SU-DHL-6 (cell line): ENCODE measurements around the gene DPP6.

Experiments
- H2AFZ ChIP-seq: fragments of 200-600 bp; sonication (generic); 2 replicates; pipeline ENCODE4 v1.6.1; 2014; ENCODE audit warnings: low read depth, mild to moderate bottlenecking, moderate library complexity, mixed read lengths, antibody characterized with exemption, low read length; ENCODE audit not compliant: severe bottlenecking
- H3F3A ChIP-seq: fragments of 200-600 bp; shearing (Covaris generic); 2 replicates; pipeline ENCODE4 v1.6.0; 2016; ENCODE audit warnings: antibody characterized with exemption, mild to moderate bottlenecking; ENCODE audit not compliant: insufficient read depth
- H3K27ac ChIP-seq: fragments of 200-600 bp; sonication (generic); 2 replicates; pipeline ENCODE4 v1.5.1; 2016; ENCODE audit warnings: low read depth, mild to moderate bottlenecking, low read length, moderate library complexity, mixed read lengths
- H3K27me3 ChIP-seq: fragments of 200-600 bp; sonication (generic), shearing (Covaris generic); 2 replicates; pipeline ENCODE4 v1.6.0; 2014; ENCODE audit warnings: mild to moderate bottlenecking, low read length
- H3K36me3 ChIP-seq: fragments of 200-600 bp; sonication (generic); 2 replicates; pipeline ENCODE4 v1.6.1; 2014; ENCODE audit warnings: mild to moderate bottlenecking, low read length, mixed read lengths
- H3K4me2 ChIP-seq: fragments of 300-600, 200-600 bp; shearing (Covaris generic), sonication (generic); 2 replicates; pipeline ENCODE4 v1.6.0; 2014; ENCODE audit warnings: low read length, low read depth, mild to moderate bottlenecking; ENCODE audit not compliant: poor library complexity, severe bottlenecking
- H3K4me3 ChIP-seq: fragments of 200-600 bp; sonication (generic); 2 replicates; pipeline ENCODE4 v1.5.1; 2014; ENCODE audit warnings: antibody characterized with exemption, low read length, mild to moderate bottlenecking, mixed read lengths; ENCODE audit not compliant: insufficient read depth, poor library complexity, severe bottlenecking
- H3K79me2 ChIP-seq: fragments of 200-600 bp; sonication (generic); 2 replicates; pipeline ENCODE4 v1.6.1; 2014; ENCODE audit warnings: mild to moderate bottlenecking, low read length, moderate library complexity; ENCODE audit not compliant: insufficient read depth
- H3K9ac ChIP-seq: fragments of 200-600 bp; sonication (generic); 2 replicates; pipeline ENCODE4 v1.7.0; 2014; ENCODE audit warnings: mild to moderate bottlenecking, low read length
- H3K9me2 ChIP-seq: fragments of 200-600 bp; sonication (generic); replicated peaks from 2 replicates; pipeline ENCODE4 v1.6.1; 2014; ENCODE audit warnings: low read length; ENCODE audit not compliant: insufficient read depth
- H3K9me3 ChIP-seq: fragments of 200-600 bp; sonication (generic); 2 replicates; pipeline ENCODE4 v1.6.1; 2014; ENCODE audit warnings: low read length, mixed read lengths; ENCODE audit not compliant: insufficient read depth
- H4K20me1 ChIP-seq: fragments of 200-600 bp; sonication (generic); 2 replicates; pipeline ENCODE4 v1.6.1; 2014; ENCODE audit warnings: low read depth, mild to moderate bottlenecking, antibody characterized with exemption, low read length, moderate library complexity, mixed read lengths
- EZH2phosphoT487 ChIP-seq: fragments of 200-600 bp; sonication (generic), shearing (Covaris generic); conservative IDR thresholded peaks from 2 replicates; pipeline ENCODE4 v1.6.1; 2018; ENCODE audit warnings: mild to moderate bottlenecking, antibody characterized with exemption, low read length, moderate library complexity, mixed read lengths
- TF ChIP-seq, protein P1 (sequence below): fragments of 200-600 bp; sonication (generic); IDR thresholded peaks from one replicate; pipeline ENCODE4 v1.5.1; 2017; ENCODE audit warnings: antibody characterized with exemption, mild to moderate bottlenecking, low read length, moderate library complexity; ENCODE audit not compliant: insufficient read depth, poor library complexity, severe bottlenecking

The DPP6 gene

DNA sequence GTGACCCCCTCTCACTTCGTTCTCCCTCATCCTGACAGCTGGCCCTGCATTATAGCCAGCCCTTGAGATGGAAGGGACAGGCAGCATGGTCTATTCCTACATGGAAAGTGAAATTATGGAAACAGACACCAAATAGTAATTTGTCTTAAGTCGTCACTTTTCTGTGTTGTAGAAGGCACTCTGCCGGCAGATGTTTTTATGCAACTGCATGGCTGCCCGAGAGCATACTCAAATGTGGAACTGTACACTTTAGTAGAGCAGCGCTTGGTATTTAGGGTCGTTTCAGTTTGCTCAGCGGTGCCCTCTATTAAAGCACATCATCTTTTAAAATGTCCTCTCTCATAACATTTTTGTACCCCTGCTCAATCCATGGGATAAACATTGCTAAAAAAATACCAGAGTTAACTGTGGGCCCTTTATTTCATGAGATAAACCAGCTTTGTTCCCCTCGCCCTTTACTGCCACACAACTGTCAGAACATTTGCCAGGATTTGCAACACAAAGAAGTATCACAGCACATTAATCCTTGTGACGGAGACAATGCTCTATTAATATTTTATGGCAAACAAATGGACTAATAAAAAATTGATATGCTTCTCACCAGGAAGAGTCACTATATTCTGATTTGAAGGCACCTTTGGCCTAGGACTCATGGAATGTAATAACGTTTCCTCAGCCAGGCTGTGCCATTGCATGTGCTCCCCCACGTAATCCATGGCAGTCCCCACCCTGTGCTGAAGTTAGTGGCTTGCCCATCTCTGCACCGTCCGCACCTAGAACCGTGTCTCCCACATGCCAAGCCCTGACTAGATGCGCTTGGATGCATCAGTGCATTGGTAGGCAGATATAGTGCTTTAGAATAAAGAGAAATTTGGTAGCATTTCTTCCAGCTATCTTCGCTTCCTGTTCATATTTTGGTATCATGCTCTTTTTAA is 729.4 kb downstream of the DPP6 start:
- no peak overlapping the region for H2AFZ ChIP-seq
- H4K20me1 ChIP-seq, result no peaks in the 10 kb centered on the region

GRCh38 chr7:154783281-154783909 is 731.2 kb downstream of the DPP6 start:
- Histone ChIP-seq H3K9me3 (no peaks in the 10 kb centered on the region), H3K4me3 (no peak overlapping the region), H4K20me1 (no peaks in the 10 kb centered on the region), H2AFZ (no peak overlapping the region), H3K36me3 (no peaks in the 10 kb centered on the region), H3K79me2 (no peaks in the 10 kb centered on the region), H3K27ac (no peak overlapping the region), H3F3A (no peaks in the 10 kb centered on the region), H3K27me3 (no peaks in the 10 kb centered on the region), H3K9ac (no peak overlapping the region), H3K9me2 (no peaks in the 10 kb centered on the region), H3K4me2 (no peak overlapping the region)
- TF ChIP-seq EZH2phosphoT487, result no peak
- TF ChIP-seq, protein P1, sequence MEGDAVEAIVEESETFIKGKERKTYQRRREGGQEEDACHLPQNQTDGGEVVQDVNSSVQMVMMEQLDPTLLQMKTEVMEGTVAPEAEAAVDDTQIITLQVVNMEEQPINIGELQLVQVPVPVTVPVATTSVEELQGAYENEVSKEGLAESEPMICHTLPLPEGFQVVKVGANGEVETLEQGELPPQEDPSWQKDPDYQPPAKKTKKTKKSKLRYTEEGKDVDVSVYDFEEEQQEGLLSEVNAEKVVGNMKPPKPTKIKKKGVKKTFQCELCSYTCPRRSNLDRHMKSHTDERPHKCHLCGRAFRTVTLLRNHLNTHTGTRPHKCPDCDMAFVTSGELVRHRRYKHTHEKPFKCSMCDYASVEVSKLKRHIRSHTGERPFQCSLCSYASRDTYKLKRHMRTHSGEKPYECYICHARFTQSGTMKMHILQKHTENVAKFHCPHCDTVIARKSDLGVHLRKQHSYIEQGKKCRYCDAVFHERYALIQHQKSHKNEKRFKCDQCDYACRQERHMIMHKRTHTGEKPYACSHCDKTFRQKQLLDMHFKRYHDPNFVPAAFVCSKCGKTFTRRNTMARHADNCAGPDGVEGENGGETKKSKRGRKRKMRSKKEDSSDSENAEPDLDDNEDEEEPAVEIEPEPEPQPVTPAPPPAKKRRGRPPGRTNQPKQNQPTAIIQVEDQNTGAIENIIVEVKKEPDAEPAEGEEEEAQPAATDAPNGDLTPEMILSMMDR, result no peak

More for the DNA sequence above, 729.4 kb downstream of the DPP6 start:
- Histone ChIP-seq H3K36me3 (no peaks in the 10 kb centered on the region), H3K4me3 (no peak overlapping the region), H3F3A (no peaks in the 10 kb centered on the region), H3K9me3 (no peaks in the 10 kb centered on the region), H3K27me3 (no peaks in the 10 kb centered on the region), H3K9ac (no peak overlapping the region), H3K9me2 (no peaks in the 10 kb centered on the region), H3K27ac (no peak overlapping the region), H3K79me2 (no peaks in the 10 kb centered on the region), H3K4me2 (no peak overlapping the region)
- no peak for TF ChIP-seq EZH2phosphoT487
- TF ChIP-seq, protein P1, result no peak

DNA sequence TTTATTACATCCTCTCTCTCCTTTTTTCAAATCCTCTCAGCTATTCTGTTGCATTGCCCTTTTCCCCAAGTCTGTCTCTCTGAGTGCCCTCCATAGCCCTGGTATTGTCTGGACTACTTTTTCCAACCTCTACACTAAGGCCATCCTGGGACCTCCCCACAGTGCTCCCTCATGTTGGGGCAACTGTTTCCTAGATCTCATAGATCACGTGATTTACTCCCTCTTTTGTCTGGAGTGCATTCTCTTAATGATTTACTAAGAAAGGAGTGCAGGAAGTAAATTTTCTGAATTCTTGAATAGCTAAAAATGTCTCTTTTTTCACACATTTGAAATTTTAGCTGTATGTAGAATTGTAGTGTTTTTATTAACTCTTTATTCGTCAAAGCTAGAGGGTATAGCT is 733.7 kb downstream of the DPP6 start:
- no peak for TF ChIP-seq EZH2phosphoT487
- TF ChIP-seq, protein P1, result no peak
- no peaks in the 10 kb centered on the region for H3K36me3 ChIP-seq
- no peak overlapping the region for H3K27ac ChIP-seq

More for the DNA sequence above, 733.7 kb downstream of the DPP6 start:
- Histone ChIP-seq H3K27me3 (no peaks in the 10 kb centered on the region), H3K9me2 (no peaks in the 10 kb centered on the region), H3K4me3 (no peak overlapping the region), H3K4me2 (no peak overlapping the region), H3K9ac (no peak overlapping the region), H3F3A (no peaks in the 10 kb centered on the region), H4K20me1 (no peaks in the 10 kb centered on the region), H2AFZ (no peak overlapping the region), H3K9me3 (no peaks in the 10 kb centered on the region), H3K79me2 (no peaks in the 10 kb centered on the region)
